ENCODE results near the gene ARRB2.
"Not testable (repeated sequence)": the region's sequence is repeated elsewhere in the genome, so short reads cannot be mapped to it uniquely, and the experiment has no call there.

ARRB2 gene

GRCh38 chr17:4709794-4710692 lies at the start of gene ARRB2:
ARRB2 (plus strand) TSS chr17:4710632; CDS start chr17:4710722, 90 bp downstream.
- DNase-seq: peak; percentile 98

- no peak for DNase-seq
These were observed 46.7 kb upstream of the ARRB2 start for GRCh38 chr17:4663711-4664110.

GRCh38 chr17:4664230-4664629 lies 46.2 kb upstream of the ARRB2 start:
- no peak for DNase-seq

- no peak for DNase-seq
These were observed 45.4 kb upstream of the ARRB2 start for GRCh38 chr17:4665027-4665426.

GRCh38 chr17:4666296-4666695 lies 44.1 kb upstream of the ARRB2 start:
- no peak for DNase-seq

- DNase-seq: no peak
These were observed 43.3 kb upstream of the ARRB2 start for GRCh38 chr17:4667166-4667565.

GRCh38 chr17:4672055-4672630 lies 38.3 kb upstream of the ARRB2 start:
- DNase-seq: no peak

GRCh38 chr17:4672751-4673150 lies 37.7 kb upstream of the ARRB2 start:
- no peak for DNase-seq

- DNase-seq: no peak
These were observed 37.3 kb upstream of the ARRB2 start for GRCh38 chr17:4673169-4673568.

- no peak for DNase-seq
These were observed 36.3 kb upstream of the ARRB2 start for GRCh38 chr17:4673986-4674684.

- no peak for DNase-seq
These were observed 35.8 kb upstream of the ARRB2 start for GRCh38 chr17:4674685-4674998.

GRCh38 chr17:4675791-4676190 lies 34.6 kb upstream of the ARRB2 start:
- no peak for DNase-seq

GRCh38 chr17:4676791-4677190 lies 33.6 kb upstream of the ARRB2 start:
- no peak for DNase-seq

- DNase-seq: no peak
These were observed 31.9 kb upstream of the ARRB2 start for GRCh38 chr17:4678448-4679026.

- no peak for DNase-seq
These were observed 30.8 kb upstream of the ARRB2 start for GRCh38 chr17:4679658-4680057.

GRCh38 chr17:4683739-4684138 lies 26.7 kb upstream of the ARRB2 start:
- not testable (repeated sequence) for DNase-seq

- DNase-seq: not testable (repeated sequence)
These were observed 20.6 kb upstream of the ARRB2 start for GRCh38 chr17:4689872-4690271.

GRCh38 chr17:4690745-4691144 lies 19.7 kb upstream of the ARRB2 start:
- DNase-seq: no peak

GRCh38 chr17:4691686-4692085 lies 18.7 kb upstream of the ARRB2 start:
- DNase-seq: no peak

GRCh38 chr17:4693416-4693815 lies 17.0 kb upstream of the ARRB2 start:
- DNase-seq: no peak

GRCh38 chr17:4696437-4696805 lies 14.0 kb upstream of the ARRB2 start:
- peak; percentile 74 for DNase-seq

- not testable (repeated sequence) for DNase-seq
These were observed 10.9 kb upstream of the ARRB2 start for GRCh38 chr17:4699401-4700056.

GRCh38 chr17:4701116-4701515 lies 9.3 kb upstream of the ARRB2 start:
- DNase-seq: no peak

Measured in CD4-positive, alpha-beta T cell treated with Interleukin-21 for 1 hour (primary cell).